ENCODE data around the gene ARHGAP18.

Gene ARHGAP18

DNA sequence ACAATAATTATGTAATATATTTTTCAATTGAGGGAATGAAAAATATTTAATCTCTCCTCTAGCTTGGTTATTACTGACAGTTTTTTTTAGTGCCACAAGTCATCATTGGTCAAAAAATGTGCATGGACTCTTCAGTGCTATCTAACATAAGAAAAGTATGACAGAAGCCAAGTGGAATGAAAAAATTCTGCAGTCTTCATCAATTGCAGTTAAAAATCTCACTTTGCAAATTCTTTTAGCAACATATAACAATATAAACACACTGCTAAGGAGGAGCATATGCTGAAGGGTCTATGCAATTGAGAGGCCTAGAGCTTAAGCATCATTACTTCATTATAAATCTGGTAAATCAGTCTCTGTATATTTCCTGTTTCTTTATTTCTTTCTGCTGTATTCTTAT, 175.1 kb downstream of the ARHGAP18 start:
- CTCF ChIA-PET: no interaction called here
- no peak for DNase-seq (ENCODE audit: low spot score)
- TF ChIP-seq, protein P1, sequence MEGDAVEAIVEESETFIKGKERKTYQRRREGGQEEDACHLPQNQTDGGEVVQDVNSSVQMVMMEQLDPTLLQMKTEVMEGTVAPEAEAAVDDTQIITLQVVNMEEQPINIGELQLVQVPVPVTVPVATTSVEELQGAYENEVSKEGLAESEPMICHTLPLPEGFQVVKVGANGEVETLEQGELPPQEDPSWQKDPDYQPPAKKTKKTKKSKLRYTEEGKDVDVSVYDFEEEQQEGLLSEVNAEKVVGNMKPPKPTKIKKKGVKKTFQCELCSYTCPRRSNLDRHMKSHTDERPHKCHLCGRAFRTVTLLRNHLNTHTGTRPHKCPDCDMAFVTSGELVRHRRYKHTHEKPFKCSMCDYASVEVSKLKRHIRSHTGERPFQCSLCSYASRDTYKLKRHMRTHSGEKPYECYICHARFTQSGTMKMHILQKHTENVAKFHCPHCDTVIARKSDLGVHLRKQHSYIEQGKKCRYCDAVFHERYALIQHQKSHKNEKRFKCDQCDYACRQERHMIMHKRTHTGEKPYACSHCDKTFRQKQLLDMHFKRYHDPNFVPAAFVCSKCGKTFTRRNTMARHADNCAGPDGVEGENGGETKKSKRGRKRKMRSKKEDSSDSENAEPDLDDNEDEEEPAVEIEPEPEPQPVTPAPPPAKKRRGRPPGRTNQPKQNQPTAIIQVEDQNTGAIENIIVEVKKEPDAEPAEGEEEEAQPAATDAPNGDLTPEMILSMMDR (conservative IDR thresholded peaks at IDR 0.05; ENCODE audit: low read depth): no peak
- POLR2A ChIA-PET (ENCODE audit: low non-redundant PET): no interaction called here
- H3K27ac ChIP-seq: no peak overlapping the region

All from RWPE1 (cell line).